Measurements from ENCODE around the gene NEK11.

DNA sequence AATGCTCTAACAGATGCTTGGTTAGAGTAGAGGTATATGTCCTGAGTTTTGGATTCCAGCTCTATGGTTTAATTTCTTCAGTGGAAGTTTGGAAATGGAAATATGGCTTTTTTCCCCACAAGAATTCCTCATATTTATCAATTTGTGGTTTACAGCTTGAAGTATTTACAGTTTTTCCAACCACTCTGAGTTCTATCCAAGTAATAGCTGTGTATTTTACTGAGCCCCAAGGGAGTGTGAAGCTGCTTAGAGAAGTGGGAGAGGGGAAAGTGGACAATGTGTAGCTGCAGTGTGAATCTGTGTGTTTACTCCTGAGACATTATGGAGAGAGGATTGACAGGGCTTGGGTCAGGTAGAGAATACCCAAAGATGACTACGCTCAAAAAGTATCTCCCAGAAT is 54.5 kb downstream of the NEK11 start:
- TF ChIP-seq, protein P1, sequence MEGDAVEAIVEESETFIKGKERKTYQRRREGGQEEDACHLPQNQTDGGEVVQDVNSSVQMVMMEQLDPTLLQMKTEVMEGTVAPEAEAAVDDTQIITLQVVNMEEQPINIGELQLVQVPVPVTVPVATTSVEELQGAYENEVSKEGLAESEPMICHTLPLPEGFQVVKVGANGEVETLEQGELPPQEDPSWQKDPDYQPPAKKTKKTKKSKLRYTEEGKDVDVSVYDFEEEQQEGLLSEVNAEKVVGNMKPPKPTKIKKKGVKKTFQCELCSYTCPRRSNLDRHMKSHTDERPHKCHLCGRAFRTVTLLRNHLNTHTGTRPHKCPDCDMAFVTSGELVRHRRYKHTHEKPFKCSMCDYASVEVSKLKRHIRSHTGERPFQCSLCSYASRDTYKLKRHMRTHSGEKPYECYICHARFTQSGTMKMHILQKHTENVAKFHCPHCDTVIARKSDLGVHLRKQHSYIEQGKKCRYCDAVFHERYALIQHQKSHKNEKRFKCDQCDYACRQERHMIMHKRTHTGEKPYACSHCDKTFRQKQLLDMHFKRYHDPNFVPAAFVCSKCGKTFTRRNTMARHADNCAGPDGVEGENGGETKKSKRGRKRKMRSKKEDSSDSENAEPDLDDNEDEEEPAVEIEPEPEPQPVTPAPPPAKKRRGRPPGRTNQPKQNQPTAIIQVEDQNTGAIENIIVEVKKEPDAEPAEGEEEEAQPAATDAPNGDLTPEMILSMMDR (IDR thresholded peaks at IDR 0.05; ENCODE audit: low read length) = no peak
- TF ChIP-seq EZH2 (IDR thresholded peaks at IDR 0.05; ENCODE audit: borderline replicate concordance, low read length) = no peak

All from OCI-LY1 (cell line).